NCI-H1105 (cell line): ENCODE measurements around the gene PMF1.
A peak's percentile ranks its signal among the peaks of the same experiment; 100 is the strongest.

Source experiments
- DNase-seq: peaks from one replicate; lab custom pipeline; 2025; lab: John Stamatoyannopoulos, UW

The PMF1 gene

GRCh38 chr1:156266051-156266450 lies 53.2 kb downstream of the PMF1 start:
- no peak for DNase-seq

- DNase-seq = no peak
Observed at GRCh38 chr1:156268336-156268735, 55.5 kb downstream of the PMF1 start.

- no peak for DNase-seq
Observed at GRCh38 chr1:156270314-156270713, 57.5 kb downstream of the PMF1 start.

- no peak for DNase-seq
Observed at GRCh38 chr1:156276532-156276931, 63.7 kb downstream of the PMF1 start.

- DNase-seq = no peak
Observed at GRCh38 chr1:156276966-156277381, 64.2 kb downstream of the PMF1 start.

GRCh38 chr1:156279837-156280236 lies 67.0 kb downstream of the PMF1 start:
- no peak for DNase-seq

- no peak for DNase-seq
Observed at GRCh38 chr1:156281281-156281680, 68.5 kb downstream of the PMF1 start.

GRCh38 chr1:156281693-156282478 lies 69.1 kb downstream of the PMF1 start:
- DNase-seq = peak; percentile 74

GRCh38 chr1:156282479-156283222 lies 69.8 kb downstream of the PMF1 start, which contains the start of gene SMG5:
Gene SMG5, minus strand, starts transcription at chr1:156282825. Its CDS starts 145 bp downstream, at chr1:156282680.
- peak; percentile 98 for DNase-seq

- no peak for DNase-seq
Observed at GRCh38 chr1:156283521-156283920, 70.7 kb downstream of the PMF1 start.

- DNase-seq = no peak
Observed at GRCh38 chr1:156284112-156284511, 71.3 kb downstream of the PMF1 start, which contains the start of gene TMEM79. Gene TMEM79, plus strand, starts transcription at chr1:156284325. Its CDS starts 902 bp downstream, at chr1:156285227.

GRCh38 chr1:156284757-156285156 lies 72.0 kb downstream of the PMF1 start:
- no peak for DNase-seq

- no peak for DNase-seq
Observed at GRCh38 chr1:156285437-156285836, 72.6 kb downstream of the PMF1 start.

GRCh38 chr1:156286061-156286460 lies 73.3 kb downstream of the PMF1 start:
- DNase-seq = no peak
